BE2C (cell line): ENCODE measurements around the gene RACK1.

ENCODE experiments used
- DNase-seq: peaks from one replicate; pipeline ENCODE4 v3.0.0-alpha.2; 2020
- H3K27me3 ChIP-seq: fragments of 250-450 bp; sonication (Bioruptor Pico); 2 replicates; pipeline ENCODE4 v1.5.1; 2020; ENCODE audit warnings: mild to moderate bottlenecking
- H3K36me3 ChIP-seq: fragments of 250-450 bp; sonication (Bioruptor Pico); 2 replicates; pipeline ENCODE4 v1.5.1; 2020; ENCODE audit warnings: mild to moderate bottlenecking
- H3K4me1 ChIP-seq: fragments of 250-450 bp; sonication (Bioruptor Pico); 2 replicates; pipeline ENCODE4 v1.5.1; 2020
- H3K4me3 ChIP-seq: 2 replicates; pipeline ENCODE4 v1.5.1; 2011; ENCODE audit warnings: low read depth, low read length
- H3K9me3 ChIP-seq: fragments of 250-450 bp; sonication (Bioruptor Pico); 2 replicates; pipeline ENCODE4 v1.5.1; 2020
- CTCF ChIP-seq: IDR thresholded peaks from 2 replicates; pipeline ENCODE4 v1.5.1; 2012; ENCODE audit warnings: mild to moderate bottlenecking, low read depth, low read length

RACK1 gene

GRCh38 chr5:181190711-181191525, 52.8 kb downstream of the RACK1 start:
- Histone ChIP-seq H3K27me3 (no peaks in the 10 kb centered on the region), H3K9me3 (no peaks in the 10 kb centered on the region), H3K36me3 (no peaks in the 10 kb centered on the region), H3K4me3 (peak overlapping the region; percentile 71), H3K4me1 (0 out of 2 replicates have a peak, but pooled peaks cover 3% of the 10 kb centered on the region)
- peak; percentile 70 for DNase-seq
- TF ChIP-seq CTCF: peak; percentile 35

- H3K36me3 ChIP-seq: no peaks in the 10 kb centered on the region
- no peaks in the 10 kb centered on the region for H3K9me3 ChIP-seq
- no peak for TF ChIP-seq CTCF
- DNase-seq: no peak
- peak overlapping the region; percentile 71 for H3K4me3 ChIP-seq
- H3K27me3 ChIP-seq: no peaks in the 10 kb centered on the region
- H3K4me1 ChIP-seq: 0 out of 2 replicates have a peak, but pooled peaks cover 3% of the 10 kb centered on the region
Measured at GRCh38 chr5:181189962-181190710, 53.6 kb downstream of the RACK1 start.

- peak; percentile 62 for DNase-seq
- H3K4me3 ChIP-seq: peak overlapping the region; percentile 71
- H3K9me3 ChIP-seq: no peaks in the 10 kb centered on the region
- no peaks in the 10 kb centered on the region for H3K27me3 ChIP-seq
- TF ChIP-seq CTCF: no peak
- no peaks in the 10 kb centered on the region for H3K36me3 ChIP-seq
- H3K4me1 ChIP-seq: no peaks in the 10 kb centered on the region
Measured at GRCh38 chr5:181189363-181189961, 54.2 kb downstream of the RACK1 start.

GRCh38 chr5:181188700-181189362, 54.9 kb downstream of the RACK1 start:
- no peaks in the 10 kb centered on the region for H3K9me3 ChIP-seq
- DNase-seq: peak; percentile 72
- H3K4me3 ChIP-seq: peak overlapping the region; percentile 71
- no peaks in the 10 kb centered on the region for H3K36me3 ChIP-seq
- no peak for TF ChIP-seq CTCF
- no peaks in the 10 kb centered on the region for H3K4me1 ChIP-seq
- no peaks in the 10 kb centered on the region for H3K27me3 ChIP-seq

GRCh38 chr5:181187500-181188213, 56.0 kb downstream of the RACK1 start:
- Histone ChIP-seq H3K9me3 (no peaks in the 10 kb centered on the region), H3K4me1 (no peaks in the 10 kb centered on the region), H3K27me3 (no peaks in the 10 kb centered on the region), H3K36me3 (no peaks in the 10 kb centered on the region), H3K4me3 (peak overlapping the region; percentile 86)
- peak; percentile 56 for TF ChIP-seq CTCF
- DNase-seq: peak; percentile 84
